IMR-90 (cell line): ENCODE measurements around the gene PIP5K1A. TPM values are rescaled to one million over a fixed set of nuclear protein-coding genes. Genes with fewer than 3 reads are reported as not detected.

ENCODE experiments used
- ATAC-seq: fragments of 200-7000 bp; cut with Tn5 transposase; 2 replicates; pipeline ENCODE4 v1.9.1; 2020; ENCODE audit warnings: low read depth, mild to moderate bottlenecking, moderate library complexity
- BruUV-seq: library from RNA; stranded (reverse); fragments of 400-500 nt; replicated peaks from 2 replicates; lab custom pipeline; 2021; lab: Mats Ljungman, UMichigan
- CTCF ChIA-PET: fragments of 300-600 bp; formaldehyde crosslinking; extraction: SDS; loops from one replicate; lab custom pipeline; 2021; ENCODE audit warnings: antibody characterized with exemption; lab: Yijun Ruan, JAX
- POLR2A ChIA-PET: fragments of 300-600 bp; sonication (Branson Sonifier 250); formaldehyde crosslinking; loops from one replicate; lab custom pipeline; 2022; ENCODE audit warnings: antibody characterized with exemption; ENCODE audit not compliant: unreplicated experiment; lab: Charles Lee
- DNase-seq: peaks from one replicate; pipeline ENCODE4 v3.0.0; 2013
- H2AFZ ChIP-seq: replicated peaks from 2 replicates; pipeline ENCODE3; 2013; ENCODE audit warnings: low read length, mild to moderate bottlenecking; ENCODE audit not compliant: poor library complexity
- H2AK5ac ChIP-seq: 2 replicates; pipeline ENCODE4 v1.6.1; 2013; ENCODE audit warnings: low read depth, low read length, inconsistent platforms
- H2AK9ac ChIP-seq: replicated peaks from 2 replicates; pipeline ENCODE3; 2013; ENCODE audit warnings: mild to moderate bottlenecking, low read depth, low read length, moderate library complexity; ENCODE audit not compliant: poor library complexity
- H2BK120ac ChIP-seq: 2 replicates; pipeline ENCODE4 v1.6.1; 2013; ENCODE audit warnings: low read depth, low read length, inconsistent platforms
- H2BK15ac ChIP-seq: 3 replicates; pipeline ENCODE4 v1.6.1; 2013; ENCODE audit warnings: low read depth, low read length, inconsistent platforms
- H2BK20ac ChIP-seq: 2 replicates; pipeline ENCODE4 v1.6.1; 2013; ENCODE audit warnings: low read depth, mild to moderate bottlenecking, inconsistent platforms, low read length, moderate library complexity
- H2BK5ac ChIP-seq: 2 replicates; pipeline ENCODE4 v1.6.1; 2013; ENCODE audit warnings: mild to moderate bottlenecking, low read depth, low read length, inconsistent platforms; ENCODE audit not compliant: poor library complexity, severe bottlenecking
- H3K14ac ChIP-seq: replicated peaks from 2 replicates; pipeline ENCODE4 v1.6.1; 2013; ENCODE audit warnings: low read depth, low read length, inconsistent platforms
- H3K18ac ChIP-seq: 2 replicates; pipeline ENCODE4 v1.6.1; 2013; ENCODE audit warnings: low read depth, low read length, control low read depth
- H3K23ac ChIP-seq: 2 replicates; pipeline ENCODE4 v1.6.1; 2013; ENCODE audit warnings: low read depth, low read length, inconsistent platforms
- H3K27ac ChIP-seq: 2 replicates; pipeline ENCODE4 v1.5.1; 2013; ENCODE audit warnings: mild to moderate bottlenecking, control low read depth, low read length; ENCODE audit not compliant: insufficient read depth
- H3K27me3 ChIP-seq: 2 replicates; pipeline ENCODE4 v1.6.1; 2013; ENCODE audit warnings: low read length; ENCODE audit not compliant: control insufficient read depth, insufficient read depth
- H3K36me3 ChIP-seq: 2 replicates; pipeline ENCODE4 v1.6.1; 2013; ENCODE audit warnings: low read length, mixed read lengths; ENCODE audit not compliant: control insufficient read depth, insufficient read depth
- H3K4ac ChIP-seq: 2 replicates; pipeline ENCODE4 v1.6.1; 2013; ENCODE audit warnings: low read depth, low read length, inconsistent platforms
- H3K4me1 ChIP-seq: 2 replicates; pipeline ENCODE4 v1.6.1; 2013; ENCODE audit warnings: low read length, mixed read lengths; ENCODE audit not compliant: control insufficient read depth, insufficient read depth
- H3K4me2 ChIP-seq: 2 replicates; pipeline ENCODE4 v1.6.1; 2013; ENCODE audit warnings: low read depth, mild to moderate bottlenecking, control low read depth, low read length, moderate library complexity
- H3K4me3 ChIP-seq: 2 replicates; pipeline ENCODE4 v1.5.1; 2013; ENCODE audit warnings: low read depth, mild to moderate bottlenecking, control low read depth, low read length, moderate library complexity; ENCODE audit not compliant: insufficient read depth
- H3K56ac ChIP-seq: 2 replicates; pipeline ENCODE4 v1.6.1; 2013; ENCODE audit warnings: low read length, inconsistent platforms; ENCODE audit not compliant: insufficient read depth; ENCODE audit errors: extremely low read depth
- H3K79me1 ChIP-seq, 2 experiments: 2 replicates each; pipeline ENCODE4 v1.6.1; 2013; ENCODE audit warnings: low read length in 2 of 2, inconsistent platforms in 1 of 2, low read depth in 1 of 2
- H3K9ac ChIP-seq: 2 replicates; pipeline ENCODE4 v1.6.1; 2013; ENCODE audit warnings: low read depth, low read length, control low read depth
- H3K9me1 ChIP-seq: 2 replicates; pipeline ENCODE4 v1.6.1; 2013; ENCODE audit warnings: low read length, inconsistent platforms; ENCODE audit not compliant: insufficient read depth
- H3K9me3 ChIP-seq: 2 replicates; pipeline ENCODE4 v1.6.1; 2013; ENCODE audit warnings: low read length; ENCODE audit not compliant: control insufficient read depth, insufficient read depth
- H4K20me1 ChIP-seq: 2 replicates; pipeline ENCODE4 v1.6.1; 2013; ENCODE audit warnings: low read length, inconsistent platforms; ENCODE audit not compliant: insufficient read depth
- H4K5ac ChIP-seq: 2 replicates; pipeline ENCODE4 v1.6.1; 2013; ENCODE audit warnings: mild to moderate bottlenecking, low read depth, low read length, control low read depth
- H4K8ac ChIP-seq, 2 experiments: 2 replicates each; pipeline ENCODE4 v1.6.1; 2013; ENCODE audit warnings: low read depth in 2 of 2, low read length in 2 of 2, control low read depth in 1 of 2, inconsistent platforms in 1 of 2
- H4K91ac ChIP-seq: 2 replicates; pipeline ENCODE4 v1.6.1; 2013; ENCODE audit warnings: low read depth, low read length, inconsistent platforms; ENCODE audit not compliant: insufficient read depth
- BHLHE40 ChIP-seq: fragments of 150-350 bp; IDR thresholded peaks from 2 replicates; pipeline ENCODE4 v1.6.1; 2016; ENCODE audit warnings: mild to moderate bottlenecking, low read depth, low read length
- CEBPB ChIP-seq: IDR thresholded peaks from 2 replicates; pipeline ENCODE4 v1.6.1; 2012; ENCODE audit warnings: low read depth, low read length, improper control_type of control experiment
- CHD1 ChIP-seq: IDR thresholded peaks from 2 replicates; pipeline ENCODE4 v1.6.1; 2012; ENCODE audit warnings: low read depth, low read length, improper control_type of control experiment
- CTCF ChIP-seq: conservative IDR thresholded peaks from 2 replicates; pipeline ENCODE4 v1.5.1; 2012; ENCODE audit warnings: mild to moderate bottlenecking, low read depth, low read length, improper control_type of control experiment
- ELK1 ChIP-seq: fragments of 150-350 bp; IDR thresholded peaks from 2 replicates; pipeline ENCODE4 v1.6.1; 2016; ENCODE audit warnings: low read depth, mild to moderate bottlenecking, low read length, moderate library complexity, borderline replicate concordance
- FOS ChIP-seq: fragments of 150-350 bp; IDR thresholded peaks from 2 replicates; pipeline ENCODE4 v1.6.1; 2016; ENCODE audit warnings: low read depth, low read length
- MAFK ChIP-seq: IDR thresholded peaks from 2 replicates; pipeline ENCODE4 v1.6.1; 2012; ENCODE audit warnings: low read depth, low read length, improper control_type of control experiment
- MAZ ChIP-seq: IDR thresholded peaks from 2 replicates; pipeline ENCODE4 v1.6.1; 2012; ENCODE audit warnings: low read depth, mild to moderate bottlenecking, low read length, improper control_type of control experiment, moderate library complexity, borderline replicate concordance
- MXI1 ChIP-seq: IDR thresholded peaks from 2 replicates; pipeline ENCODE4 v1.6.1; 2012; ENCODE audit warnings: low read depth, mild to moderate bottlenecking, low read length, moderate library complexity, borderline replicate concordance
- NFE2L2 ChIP-seq: fragments of 150-350 bp; IDR thresholded peaks from 2 replicates; pipeline ENCODE4 v1.6.1; 2016; ENCODE audit warnings: low read depth, mild to moderate bottlenecking, low read length
- POLR2A ChIP-seq: IDR thresholded peaks from 2 replicates; pipeline ENCODE4 v1.6.1; 2012; ENCODE audit warnings: mild to moderate bottlenecking, low read depth, low read length
- RAD21 ChIP-seq: IDR thresholded peaks from 2 replicates; pipeline ENCODE4 v1.6.1; 2012; ENCODE audit warnings: low read length, improper control_type of control experiment
- RCOR1 ChIP-seq: IDR thresholded peaks from 2 replicates; pipeline ENCODE4 v1.6.1; 2012; ENCODE audit warnings: mild to moderate bottlenecking, low read length, improper control_type of control experiment; ENCODE audit not compliant: insufficient replicate concordance
- RFX5 ChIP-seq: IDR thresholded peaks from 2 replicates; pipeline ENCODE4 v1.8.0; 2012; ENCODE audit warnings: low read depth, mild to moderate bottlenecking, low read length, moderate library complexity
- SMC3 ChIP-seq: fragments of 150-350 bp; IDR thresholded peaks from 2 replicates; pipeline ENCODE4 v1.6.1; 2016; ENCODE audit warnings: low read depth, mild to moderate bottlenecking, antibody characterized with exemption, low read length, moderate library complexity
- USF2 ChIP-seq: fragments of 150-350 bp; IDR thresholded peaks from 2 replicates; pipeline ENCODE4 v1.6.1; 2017; ENCODE audit warnings: mild to moderate bottlenecking, antibody characterized with exemption, low read length, low read depth
- WGBS, 2 experiments: methylation state at CpG; one replicate each; pipeline versions ENCODE4 v1.1.5 to v1.1.7; 2013; ENCODE audit warnings: missing lambda C conversion rate in 2 of 2; ENCODE audit not compliant: insufficient read length in 1 of 2; ENCODE audit errors: extremely low coverage in 2 of 2; 5-methylcytosine and 5-hydroxymethylcytosine counted together
- dilution Hi-C: fragments of 300-500 bp; cut with HindIII; formaldehyde crosslinking; loops from one replicate; pipeline ENCODE4 v1.14.3; 2018; ENCODE audit warnings: low sequenced_read_pairs; ENCODE audit not compliant: unreplicated experiment
- in situ Hi-C: fragments of 300-500 bp; cut with MboI; formaldehyde crosslinking; loops from 3 replicates; pipeline ENCODE4 v1.14.3; 2019; ENCODE audit warnings: low sequenced_read_pairs, inconsistent platforms, mixed read lengths
- intact Hi-C: fragments of 100-400 bp; cut with micrococcal nuclease; formaldehyde crosslinking; loops from 2 replicates; pipeline ENCODE4 v1.10.0; 2022
- polyA plus RNA-seq, 3 experiments: library from polyadenylated mRNA; depleted of rRNA; stranded (reverse); fragments of >200 nt; gene quantifications; 2 replicates each; pipeline ENCODE4 v1.2.3, GENCODE V29; 2012; ENCODE audit warnings: low replicate concordance in 1 of 3
- total RNA-seq: library from RNA; depleted of rRNA; stranded (reverse); fragments of >200 nt; gene quantifications from 2 replicates; pipeline ENCODE4 v1.2.3, GENCODE V29; 2012

Gene PIP5K1A
- total and polyA plus RNA-seq, 2 of the 4 experiments (the other 2 are of a cell fraction) = 59.1 to 105 TPM

- H3K14ac ChIP-seq = no peak overlapping the region
- peaks cover 16 to 77% of the 10 kb centered on the region in 2 experiments for H3K79me1 ChIP-seq
- POLR2A ChIA-PET = no interaction called here
- no peak overlapping the region for H3K56ac ChIP-seq
- H3K27ac ChIP-seq = no peak overlapping the region
- TF ChIP-seq MAFK = no peak
- TF ChIP-seq RAD21 = no peak
- TF ChIP-seq CHD1 = no peak
- no peak for TF ChIP-seq MXI1
- no peak for TF ChIP-seq POLR2A
- no peak for TF ChIP-seq RFX5
- no peak for TF ChIP-seq CEBPB
- no peak for TF ChIP-seq NFE2L2
- no peak for TF ChIP-seq RCOR1
- TF ChIP-seq MAZ = no peak
- TF ChIP-seq USF2 = no peak
- TF ChIP-seq SMC3 = no peak
- TF ChIP-seq FOS = no peak
- TF ChIP-seq ELK1 = no peak
- no peak for TF ChIP-seq CTCF
- no peak for TF ChIP-seq BHLHE40
- H3K9me1 ChIP-seq = no peaks in the 10 kb centered on the region
- H4K5ac ChIP-seq = no peak overlapping the region
- H3K4me1 ChIP-seq = peaks cover 5% of the 10 kb centered on the region; the same call in 1 of the 2 replicates
- no peak overlapping the region for H2AK5ac ChIP-seq
- DNase-seq (no peak), ATAC-seq (no peak)
- no peak overlapping the region for H2BK15ac ChIP-seq
- no peaks in the 10 kb centered on the region for H3K27me3 ChIP-seq
- no peak overlapping the region for H2AFZ ChIP-seq
- no peak overlapping the region for H2AK9ac ChIP-seq
- H4K8ac ChIP-seq = no peak overlapping the region
- H3K4ac ChIP-seq = no peak overlapping the region
- no peak overlapping the region for H2BK120ac ChIP-seq
- H3K23ac ChIP-seq = no peak overlapping the region
- H3K9ac ChIP-seq = no peak overlapping the region
- CTCF ChIA-PET = no interaction called here
- H3K9me3 ChIP-seq = no peaks in the 10 kb centered on the region
- H2BK20ac ChIP-seq = no peak overlapping the region
- H3K4me2 ChIP-seq = no peak overlapping the region
- peaks cover 39% of the 10 kb centered on the region for H4K20me1 ChIP-seq
- no peak overlapping the region for H3K18ac ChIP-seq
- no peak overlapping the region for H3K4me3 ChIP-seq
- no TSS peak for BruUV-seq
- in situ Hi-C loops (no loop called here), intact Hi-C loops (no loop called here), dilution Hi-C loops (no loop called here)
- WGBS, 2 experiments = 80% methylated on average over 1 of the region's 7 CpGs; no CpG with 5 or more reads in 1 of the 2 experiments
- H3K36me3 ChIP-seq = peaks cover 62% of the 10 kb centered on the region
- no peak overlapping the region for H4K91ac ChIP-seq
- H2BK5ac ChIP-seq = no peak overlapping the region
These were observed 89.0 kb downstream of the PIP5K1A start for GRCh38 chr1:151287341-151287699.
